HPDE6-E6E7 (cell line): ENCODE results near the gene VAV2.

Experiments used
- DNase-seq: peaks from one replicate; pipeline ENCODE4 v3.0.0; 2011; ENCODE audit warnings: missing footprints; ENCODE audit errors: extremely low spot score

Gene VAV2

DNA sequence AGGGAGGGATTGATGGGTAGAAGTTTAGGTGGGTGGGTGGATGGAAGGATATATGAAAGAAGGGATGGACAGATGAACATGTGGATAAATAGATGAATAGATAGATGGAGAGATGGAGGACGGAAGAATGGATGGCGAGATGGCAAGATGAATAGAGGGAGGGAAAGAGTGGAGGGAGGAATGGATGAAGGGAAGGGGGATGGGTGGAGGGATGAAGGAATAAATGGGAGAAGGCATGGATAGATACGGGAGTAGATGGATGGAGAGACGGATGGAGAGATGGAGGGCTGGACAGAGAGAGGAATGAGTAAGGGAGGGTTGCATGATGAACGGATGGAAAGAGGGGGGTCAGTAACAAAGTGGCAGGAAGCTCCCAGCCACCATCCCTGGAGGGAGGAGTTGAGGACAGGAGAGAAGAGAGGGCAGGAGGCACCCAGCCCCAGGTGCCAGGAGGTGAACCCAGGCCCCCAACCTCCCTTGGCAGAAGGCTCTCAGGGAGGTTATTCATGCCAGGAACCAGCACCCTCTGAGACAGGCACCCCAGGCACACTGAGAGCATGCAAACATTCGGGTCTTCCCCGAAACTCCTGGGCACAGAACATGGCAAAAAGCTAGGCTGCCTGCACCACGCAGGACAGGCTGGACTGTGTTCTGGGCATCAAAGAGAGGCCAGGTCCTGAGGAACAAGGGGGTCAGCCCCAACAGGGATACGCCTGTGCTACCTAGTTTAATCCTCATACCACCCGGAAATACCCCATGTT, 263.1 kb downstream of the VAV2 start:
- DNase-seq = no peak

DNA sequence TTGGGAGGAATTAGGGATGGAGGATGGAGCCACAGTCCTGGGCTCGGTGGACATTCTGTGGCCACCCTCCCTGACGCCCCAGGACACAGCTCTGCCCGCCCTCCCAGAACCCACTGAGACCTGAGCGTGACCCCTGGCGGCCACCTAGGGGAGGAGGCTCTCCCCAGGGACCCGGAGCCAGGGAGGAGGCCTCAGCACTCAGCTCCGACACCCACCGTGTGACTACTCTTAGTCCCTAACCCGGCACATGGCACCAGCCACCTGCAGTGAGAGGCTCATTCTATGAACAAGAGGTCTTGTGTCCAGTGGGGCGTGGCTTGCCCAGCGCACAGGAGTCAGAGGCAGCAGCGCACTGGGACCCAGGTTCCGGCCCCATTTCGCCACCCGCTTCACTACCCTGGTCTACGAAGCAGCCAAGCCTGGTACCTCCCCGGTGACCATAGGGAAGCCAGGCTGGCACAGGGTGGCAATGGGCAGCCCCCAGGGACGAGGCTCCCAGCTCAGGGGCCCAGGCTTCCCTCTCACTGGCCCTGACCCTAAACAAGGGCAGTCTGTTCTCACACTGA, 264.2 kb downstream of the VAV2 start:
- no peak for DNase-seq

DNA sequence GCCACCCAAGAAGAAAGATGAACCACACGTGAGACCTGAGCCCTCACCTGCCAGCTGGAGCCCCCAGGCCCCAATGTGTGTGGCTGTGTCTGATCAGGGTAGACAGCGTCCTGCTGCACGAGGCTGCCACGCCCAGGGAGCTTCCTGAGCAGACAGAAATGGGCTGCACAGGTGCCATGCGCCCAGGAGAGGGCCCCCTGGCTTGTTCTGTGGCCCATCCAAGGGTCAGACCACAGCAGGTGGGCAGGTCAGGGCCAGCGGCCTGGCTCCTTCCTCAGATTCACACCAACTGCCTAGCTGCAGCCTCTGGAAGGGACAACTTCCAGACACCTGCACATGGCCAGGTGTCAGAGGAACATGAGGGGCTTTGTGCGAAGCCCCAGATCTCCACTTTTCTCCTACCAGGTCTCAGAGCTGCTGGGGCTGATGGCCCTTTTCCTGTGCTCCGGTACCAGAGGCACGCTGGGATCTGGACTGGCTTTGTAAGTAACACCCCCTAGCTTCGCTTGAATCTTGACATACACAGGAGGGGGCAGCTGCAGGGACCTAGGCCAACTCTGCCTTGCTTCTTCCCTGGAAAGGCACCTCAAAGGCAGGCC, 264.7 kb downstream of the VAV2 start:
- DNase-seq = no peak

DNA sequence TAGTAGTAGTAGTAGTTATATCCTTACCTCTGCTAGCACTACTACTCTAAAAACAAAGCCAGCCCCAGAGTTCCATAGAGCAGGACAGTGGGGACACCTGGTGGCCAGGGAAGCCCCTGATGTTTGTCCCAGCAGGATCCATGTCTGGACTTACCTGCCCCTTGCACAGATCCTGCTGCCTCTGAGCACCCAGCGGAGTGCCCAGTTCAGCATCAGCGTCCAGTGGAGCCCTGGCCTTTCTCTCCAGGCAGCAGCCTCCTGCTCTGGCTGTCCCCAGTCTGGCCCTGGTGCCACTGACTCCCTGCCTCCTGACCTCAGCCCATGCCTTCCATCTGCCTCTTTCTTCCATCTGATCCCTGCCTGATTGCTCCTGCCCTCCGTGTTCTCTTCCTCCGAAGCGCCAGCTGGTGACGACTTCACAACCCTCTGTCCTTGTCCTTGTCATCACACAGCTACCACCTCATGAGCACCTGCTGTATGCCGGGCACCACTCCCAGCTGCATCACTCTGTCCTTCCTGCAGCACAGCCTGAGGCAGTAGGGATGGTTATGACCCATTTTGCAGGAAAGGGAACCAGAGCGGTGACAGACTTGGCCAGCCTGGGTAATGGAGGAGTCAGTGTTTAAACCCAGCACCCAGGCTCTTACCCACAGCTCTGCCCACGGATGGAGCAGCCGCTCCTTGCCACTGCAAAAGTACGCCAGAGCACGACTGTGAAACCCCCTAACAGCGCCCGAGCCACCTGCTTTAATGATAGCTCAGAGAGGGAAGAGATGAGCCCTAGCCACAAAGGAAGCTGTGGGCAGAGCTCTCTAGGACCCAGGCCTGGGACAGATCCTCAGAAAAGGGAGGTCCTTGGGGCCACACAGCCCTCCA, 265.5 kb downstream of the VAV2 start:
- DNase-seq = peak; percentile 62

DNA sequence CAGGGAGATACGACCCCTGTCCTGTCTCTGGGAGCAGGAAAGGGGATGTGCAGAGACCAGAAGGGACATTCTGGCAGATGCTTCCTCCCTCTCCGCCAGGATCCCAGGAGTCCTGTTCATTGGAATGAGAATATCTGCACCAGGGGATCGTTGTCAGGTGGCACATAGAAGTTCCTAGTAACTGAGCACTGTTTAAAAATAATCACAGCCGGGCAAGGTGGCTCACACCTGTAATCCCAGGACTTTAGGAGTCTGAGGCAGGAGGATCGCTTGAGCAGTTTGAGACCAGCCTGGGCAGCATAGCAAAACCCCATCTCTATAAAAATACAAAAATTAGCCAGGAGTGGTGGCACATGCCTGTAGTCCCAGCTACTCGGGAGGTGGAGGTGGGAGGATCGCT, 266.2 kb downstream of the VAV2 start:
- DNase-seq = no peak

DNA sequence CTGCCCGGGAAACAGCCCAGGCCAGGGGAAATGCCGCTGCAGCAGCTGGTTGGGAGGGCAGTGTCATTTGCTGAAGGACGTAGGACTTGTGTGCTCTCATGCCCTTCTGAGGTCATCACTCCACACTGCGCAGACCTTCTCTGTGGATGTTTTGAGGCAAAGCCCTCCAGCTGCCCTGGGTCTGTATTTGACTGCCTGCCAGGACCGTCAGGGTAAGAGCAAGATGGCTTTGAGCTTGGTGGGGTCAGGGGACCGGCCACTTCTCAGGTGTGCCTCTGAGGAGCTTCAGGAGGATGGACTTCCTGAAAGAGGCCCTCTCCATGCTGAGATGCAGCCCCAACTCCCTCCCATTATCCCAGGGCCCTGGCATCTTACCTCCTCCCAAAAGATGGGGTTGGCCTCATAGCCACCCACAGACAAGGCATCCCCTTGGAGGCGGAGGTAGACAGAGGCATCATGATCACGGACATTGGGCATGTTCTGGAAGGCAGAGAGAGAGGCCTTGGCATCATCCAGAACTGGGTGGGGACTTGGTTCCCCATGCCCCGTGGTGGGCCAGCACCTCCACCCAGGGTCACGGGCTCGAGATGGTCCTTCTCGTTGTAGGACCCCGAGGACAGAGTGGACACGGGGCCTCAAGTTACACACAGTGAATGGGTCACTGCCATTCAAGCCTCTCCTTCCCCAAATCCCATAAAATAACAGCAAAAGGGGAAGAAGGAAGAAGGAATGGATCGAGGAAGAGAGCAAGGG, 273.4 kb downstream of the VAV2 start:
- DNase-seq = no peak

DNA sequence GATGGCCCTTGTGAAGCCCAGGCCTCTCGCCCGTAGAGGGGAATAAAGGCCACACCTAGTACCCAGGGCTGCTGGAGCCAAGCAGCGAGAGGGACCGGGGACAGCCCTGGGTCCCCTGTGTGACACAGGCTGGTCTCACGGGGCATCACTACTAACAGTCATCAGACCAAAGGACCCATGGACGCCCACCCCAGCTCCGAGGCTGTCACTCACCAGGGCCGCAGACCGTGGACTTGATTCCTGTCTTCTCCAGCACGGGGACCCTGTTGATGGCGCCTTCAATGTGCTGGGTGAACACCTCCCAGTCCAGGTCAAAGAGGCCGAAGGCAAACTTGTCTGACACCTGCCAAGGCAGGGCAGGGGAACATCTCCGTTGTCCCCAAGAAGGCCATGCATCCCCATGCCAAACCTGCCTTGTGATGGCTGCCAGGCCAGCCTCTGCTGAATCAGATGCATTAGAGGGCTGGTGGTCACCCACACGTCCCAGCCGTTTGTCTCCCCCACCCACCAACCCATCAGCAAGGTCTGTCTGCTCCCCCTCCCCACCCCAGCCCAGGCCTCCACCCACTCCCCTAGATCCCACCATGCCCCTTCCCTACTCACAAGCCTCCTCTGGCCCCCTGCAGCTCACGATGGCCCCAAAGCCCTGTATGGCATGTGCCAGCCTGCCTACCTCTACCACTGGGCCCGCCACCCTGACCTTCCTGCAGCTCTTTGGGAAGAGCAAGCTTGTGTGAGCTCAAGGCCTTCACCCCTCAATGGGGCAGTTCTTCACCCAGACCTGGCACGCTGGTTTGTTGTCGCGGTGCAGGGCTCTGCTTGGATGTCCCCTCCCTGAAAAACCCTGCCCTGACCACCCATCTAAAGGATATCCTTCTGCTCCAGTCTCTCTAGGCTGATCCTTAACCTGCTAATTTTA, 274.8 kb downstream of the VAV2 start:
- no peak for DNase-seq

DNA sequence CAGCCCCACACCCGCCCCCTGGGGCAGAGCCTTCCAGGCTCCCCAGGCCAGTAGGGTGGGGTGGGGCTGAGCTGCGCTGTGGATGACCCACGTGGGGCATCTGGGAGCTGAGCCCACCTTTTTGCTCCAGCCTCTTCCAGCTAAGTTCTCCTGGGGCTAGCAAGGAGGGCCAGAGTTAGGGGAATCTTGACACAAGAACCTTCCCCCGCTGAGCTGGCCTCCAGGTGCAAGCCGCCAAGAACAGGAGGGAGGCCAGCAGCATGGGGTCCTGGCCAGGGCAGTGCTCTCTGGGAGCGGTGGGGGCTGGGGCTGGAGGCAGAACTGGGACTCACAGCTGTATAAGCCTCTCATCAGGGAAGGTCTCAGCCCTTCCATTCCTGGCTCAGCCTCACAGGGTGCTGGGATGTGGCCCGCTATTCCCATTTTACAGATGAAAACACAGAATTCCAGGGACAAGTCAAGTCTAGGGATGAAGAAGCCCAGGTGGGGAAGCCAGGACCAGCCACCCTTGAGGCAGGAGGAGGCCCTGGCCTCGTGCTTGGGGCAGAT, 275.5 kb downstream of the VAV2 start:
- DNase-seq = no peak

DNA sequence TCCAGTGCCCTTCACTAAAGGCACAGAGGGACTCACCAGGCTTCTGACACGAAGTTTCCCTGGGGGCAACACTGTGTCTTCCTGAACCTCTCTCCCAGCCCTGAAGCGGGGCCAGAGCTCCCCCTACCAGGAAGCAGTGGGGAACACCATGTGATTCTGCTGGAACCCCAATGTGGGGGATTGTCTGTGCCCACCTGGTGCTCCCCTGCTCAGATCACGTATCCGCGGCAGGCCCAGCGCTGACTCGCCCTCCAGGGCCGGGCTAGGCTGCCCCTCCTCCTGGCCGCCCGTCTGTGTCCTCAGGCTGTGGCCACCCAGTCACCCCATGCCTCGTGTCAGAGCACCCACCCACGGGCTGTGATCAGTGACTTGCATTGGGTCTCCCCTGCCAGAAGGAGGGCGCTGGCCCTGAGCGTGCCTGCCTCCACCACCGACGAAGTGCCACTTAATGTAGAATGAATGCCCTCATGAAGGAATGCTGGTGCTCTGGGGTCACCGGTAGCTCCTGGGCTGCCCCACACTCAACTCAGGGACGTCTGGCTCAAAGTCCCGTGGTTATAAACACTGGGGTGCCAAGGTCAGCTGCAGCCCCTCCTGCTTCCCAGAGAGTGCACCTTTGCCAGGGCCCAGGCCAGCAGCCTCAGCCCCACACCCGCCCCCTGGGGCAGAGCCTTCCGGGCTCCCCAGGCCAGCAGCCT, 276.1 kb downstream of the VAV2 start:
- DNase-seq = no peak

DNA sequence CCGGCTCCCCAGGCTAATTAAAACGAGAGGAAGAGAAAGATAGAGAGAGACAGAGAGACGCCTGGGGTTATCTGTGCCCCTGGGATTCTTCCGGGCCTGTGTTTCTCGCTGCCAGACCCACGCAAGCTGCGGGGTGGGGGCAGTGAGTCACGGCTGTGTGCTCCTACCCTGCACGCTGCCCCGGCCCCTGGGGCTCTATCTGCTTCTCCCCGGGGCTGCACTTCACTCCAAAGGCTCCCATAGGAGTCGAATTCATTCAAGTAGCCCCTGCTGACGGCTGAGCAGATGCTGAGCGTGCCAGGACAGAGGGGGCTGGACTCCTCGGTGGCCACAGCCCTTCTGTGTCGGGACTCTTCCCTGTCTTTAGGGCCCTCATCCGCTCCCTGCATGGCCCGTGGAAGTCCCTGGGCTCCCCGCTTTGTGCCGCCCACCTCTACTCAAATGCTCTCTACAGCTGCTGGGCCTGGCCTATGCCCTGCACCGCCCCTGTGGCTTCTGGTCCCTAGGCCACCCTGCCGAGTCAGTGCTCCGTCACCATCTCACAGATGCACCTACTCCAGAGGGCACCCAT, 276.7 kb downstream of the VAV2 start:
- DNase-seq = no peak

DNA sequence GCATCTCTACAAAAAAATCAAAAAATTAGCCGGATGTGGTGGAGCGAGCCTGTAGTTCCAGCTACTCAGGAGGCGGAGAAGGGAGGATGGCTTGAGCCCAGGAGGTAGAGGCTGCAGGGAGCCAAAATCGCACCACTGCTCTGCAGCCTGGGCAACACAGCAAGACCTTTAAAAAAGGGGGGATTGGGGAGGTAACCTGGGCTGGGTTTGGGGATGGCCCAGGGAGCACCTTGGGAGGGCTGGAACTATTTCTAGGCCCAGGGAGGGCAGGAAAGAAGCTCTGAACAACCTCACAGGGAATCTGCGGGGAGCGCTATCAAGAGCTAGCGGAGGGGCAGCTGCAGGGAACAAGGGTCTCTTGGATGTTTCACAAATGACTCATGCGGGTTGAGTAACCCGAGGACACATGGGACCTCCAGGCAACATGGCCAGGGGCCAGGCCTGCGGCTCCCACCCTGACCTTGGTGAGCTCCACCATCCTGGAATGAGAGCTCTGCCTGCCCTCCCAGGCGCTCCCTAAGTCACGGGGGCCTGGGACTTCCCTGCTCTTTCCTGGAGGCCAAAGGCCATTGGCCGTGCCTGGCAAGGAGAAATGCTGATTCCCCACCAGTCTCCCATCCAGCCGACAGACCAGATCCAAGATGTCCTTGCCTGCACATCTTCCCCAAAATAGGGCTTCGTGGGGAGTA, 277.4 kb downstream of the VAV2 start:
- no peak for DNase-seq

DNA sequence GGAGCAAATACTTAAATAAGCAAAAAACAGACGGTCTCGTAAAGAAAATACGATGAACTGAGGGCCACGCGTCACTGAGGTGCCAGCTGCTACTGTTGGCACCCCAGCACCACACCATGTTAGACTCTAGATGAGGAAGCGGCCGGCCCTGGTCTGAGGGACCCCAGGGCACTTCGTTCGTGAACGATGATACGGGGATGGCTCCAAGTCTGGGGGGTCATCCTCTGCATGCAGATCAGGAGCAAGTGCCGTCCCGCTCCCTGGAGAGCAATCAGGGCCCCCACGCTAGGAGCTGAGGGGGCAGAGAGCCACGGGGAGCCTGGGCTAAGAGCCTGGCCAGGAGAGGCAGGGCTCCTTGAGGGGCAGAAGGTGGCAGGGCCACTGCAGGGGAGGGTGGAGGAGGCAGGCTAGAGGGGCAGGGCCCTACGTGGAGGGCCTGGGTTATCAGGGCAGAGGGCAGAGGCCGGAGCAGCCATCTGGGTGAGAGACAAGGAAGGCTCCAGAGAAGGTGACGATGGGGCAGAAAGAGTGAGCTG, 278.1 kb downstream of the VAV2 start:
- no peak for DNase-seq

DNA sequence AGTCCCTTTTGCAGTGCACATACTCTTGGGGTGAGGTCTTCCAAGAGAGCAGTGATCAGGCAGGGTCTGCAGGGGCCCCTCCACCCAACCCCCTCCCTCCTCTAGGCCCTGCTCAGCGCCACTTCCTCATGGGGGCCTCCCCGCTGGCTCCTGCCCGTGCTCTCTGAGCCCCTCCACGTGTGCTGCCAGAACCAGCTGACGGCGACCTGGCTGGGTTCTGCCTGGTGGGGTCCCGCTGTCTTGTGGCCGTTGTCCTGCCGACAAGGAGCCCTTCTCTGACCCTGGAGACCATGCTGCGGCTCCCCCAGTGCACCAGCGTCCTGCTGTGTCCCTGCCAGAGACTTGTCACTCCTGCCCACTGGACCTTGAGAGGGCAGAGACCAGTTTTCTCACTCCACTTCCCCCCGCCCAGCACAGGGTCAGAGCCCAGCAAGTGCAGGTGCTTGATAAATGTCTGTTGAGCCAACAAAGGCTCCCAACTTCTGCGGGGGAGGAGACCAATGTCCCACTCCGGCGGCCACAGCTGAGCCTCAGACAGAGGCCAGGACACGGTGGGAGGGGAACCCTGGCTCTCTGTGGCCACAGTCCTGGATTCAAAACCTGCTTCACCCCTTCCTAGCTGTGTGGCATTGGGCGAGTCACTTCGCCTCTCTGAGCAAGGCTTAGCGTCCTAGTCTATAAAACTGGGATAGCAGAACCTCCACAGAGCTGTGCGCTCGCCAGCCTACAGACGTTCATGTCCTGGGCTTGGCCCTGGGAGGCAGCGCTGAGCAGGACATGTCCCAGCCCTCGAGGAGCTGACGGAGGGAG, 278.8 kb downstream of the VAV2 start:
- DNase-seq = no peak

DNA sequence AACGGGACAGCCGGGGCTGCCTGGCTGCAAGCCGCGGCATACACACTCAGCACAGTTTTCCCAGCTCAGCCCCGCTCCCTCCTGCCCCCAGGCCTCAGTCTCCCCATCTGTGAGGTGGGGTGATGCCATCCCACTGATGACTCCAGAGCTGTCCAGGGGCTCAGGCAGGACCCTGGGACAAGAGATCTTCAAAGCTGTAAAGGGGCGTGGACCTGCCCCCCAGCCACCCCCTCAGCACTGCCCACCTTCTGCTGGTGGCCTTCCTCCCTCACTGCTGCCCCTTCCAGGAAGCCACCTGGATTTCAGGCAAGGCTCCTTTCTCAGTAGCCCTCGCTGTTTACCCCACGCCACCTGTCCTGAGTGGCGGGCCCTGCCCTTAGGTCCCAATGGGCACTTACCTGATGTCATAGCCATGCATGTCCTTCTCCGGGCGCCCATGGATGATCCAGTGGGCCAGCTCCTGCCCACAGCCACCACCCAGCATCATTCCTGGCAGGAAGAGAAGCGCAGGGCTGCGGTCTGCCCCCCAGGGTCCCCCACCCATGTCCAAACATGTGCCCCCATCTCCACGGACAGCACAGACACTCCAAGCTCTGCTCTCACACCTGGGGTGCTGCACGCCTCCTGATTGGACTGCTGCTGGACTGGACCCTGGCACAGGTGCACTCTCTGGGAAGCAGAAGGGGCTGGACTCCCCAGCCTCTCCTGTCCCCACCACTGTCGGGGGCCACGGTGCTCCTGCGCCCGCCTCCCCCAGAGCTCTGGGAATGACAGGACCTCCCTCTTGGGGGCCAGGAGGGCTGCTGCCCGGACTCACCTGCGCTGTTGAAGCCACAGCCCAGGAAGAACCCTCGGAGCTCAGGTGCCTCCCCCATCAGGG, 279.7 kb downstream of the VAV2 start:
- DNase-seq = no peak
